GM10248 (cell line): ENCODE measurements around the gene C3orf22.

Source experiments
- CTCF ChIA-PET: fragments of 300-600 bp; sonication (Branson Sonifier 250); formaldehyde crosslinking; extraction: SDS; loops from one replicate; lab custom pipeline; 2021; ENCODE audit warnings: antibody characterized with exemption; lab: Yijun Ruan, JAX
- POLR2A ChIA-PET: fragments of 350-650 bp; sonication (Branson Sonifier 250); formaldehyde crosslinking; extraction: SDS; loops from one replicate; lab custom pipeline; 2020; ENCODE audit warnings: antibody characterized with exemption; lab: Yijun Ruan, JAX
- DNase-seq: peaks from one replicate; pipeline ENCODE4 v3.0.0; 2012; ENCODE audit errors: extremely low spot score
- CTCF ChIP-seq: IDR thresholded peaks from 2 replicates; pipeline ENCODE4 v1.5.1; 2012; ENCODE audit warnings: mild to moderate bottlenecking, low read depth; ENCODE audit errors: extremely low read depth, missing control alignments, control extremely low read depth

Gene C3orf22

GRCh38 chr3:126527455-126528211 is 31.1 kb downstream of the C3orf22 start:
- no peak for DNase-seq
- no peak for TF ChIP-seq CTCF
- ChIA-PET POLR2A (no interaction called here), CTCF (interaction anchor here (1.1 to 1.7 kb wide), 4 partner anchors 9 to 1020 kb away, joined by 4 to 7 read pairs (median 4); no protein-coding TSS in a partner anchor)

DNA sequence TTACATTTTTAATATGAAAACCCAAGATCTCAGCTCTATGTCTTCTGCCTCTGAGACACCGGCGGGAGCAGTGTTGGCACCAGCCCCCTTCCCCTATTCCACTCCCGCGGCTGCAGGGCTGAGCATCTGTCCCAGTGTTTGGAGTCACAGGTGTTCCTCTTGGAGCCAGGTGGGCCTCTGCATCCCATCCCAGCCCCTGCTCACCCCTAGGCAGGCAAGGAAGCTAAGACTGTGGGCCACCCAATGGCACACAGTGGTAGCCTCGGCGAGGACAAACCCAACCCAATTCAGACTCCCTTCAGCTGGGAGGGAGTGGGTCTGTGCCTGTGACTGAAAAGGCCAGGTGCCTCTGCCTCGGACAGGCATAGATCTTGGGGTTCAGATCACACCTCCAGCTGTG is 31.7 kb downstream of the C3orf22 start:
- CTCF ChIA-PET, result interaction anchor here (1.1 to 1.6 kb wide), 3 partner anchors 11 to 1021 kb away, joined by 4 to 7 read pairs (median 5); no protein-coding TSS in a partner anchor
- no peak for TF ChIP-seq CTCF
- no peak for DNase-seq
- POLR2A ChIA-PET, result no interaction called here

DNA sequence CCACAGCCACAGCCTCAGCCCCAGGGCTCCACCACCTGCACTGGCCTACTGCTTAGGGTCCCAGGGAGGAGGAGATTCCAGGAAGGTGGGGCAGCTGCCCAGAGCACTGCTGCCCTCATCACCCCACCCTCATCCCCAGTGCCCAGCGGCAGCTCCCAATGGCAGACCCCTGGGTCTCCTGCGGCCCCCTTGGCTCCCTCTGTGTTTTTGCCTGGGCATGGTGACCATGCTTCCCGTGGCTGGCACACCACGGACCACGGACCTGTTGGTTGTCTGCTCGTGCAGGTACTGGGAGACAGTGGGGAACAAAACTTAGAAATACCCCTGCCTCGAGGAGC is 32.1 kb downstream of the C3orf22 start:
- CTCF ChIA-PET, result interaction anchor here (1.1 to 1.6 kb wide), 3 partner anchors 12 to 1021 kb away, joined by 4 to 7 read pairs (median 5); no protein-coding TSS in a partner anchor
- DNase-seq, result no peak
- POLR2A ChIA-PET, result no interaction called here
- no peak for TF ChIP-seq CTCF

DNA sequence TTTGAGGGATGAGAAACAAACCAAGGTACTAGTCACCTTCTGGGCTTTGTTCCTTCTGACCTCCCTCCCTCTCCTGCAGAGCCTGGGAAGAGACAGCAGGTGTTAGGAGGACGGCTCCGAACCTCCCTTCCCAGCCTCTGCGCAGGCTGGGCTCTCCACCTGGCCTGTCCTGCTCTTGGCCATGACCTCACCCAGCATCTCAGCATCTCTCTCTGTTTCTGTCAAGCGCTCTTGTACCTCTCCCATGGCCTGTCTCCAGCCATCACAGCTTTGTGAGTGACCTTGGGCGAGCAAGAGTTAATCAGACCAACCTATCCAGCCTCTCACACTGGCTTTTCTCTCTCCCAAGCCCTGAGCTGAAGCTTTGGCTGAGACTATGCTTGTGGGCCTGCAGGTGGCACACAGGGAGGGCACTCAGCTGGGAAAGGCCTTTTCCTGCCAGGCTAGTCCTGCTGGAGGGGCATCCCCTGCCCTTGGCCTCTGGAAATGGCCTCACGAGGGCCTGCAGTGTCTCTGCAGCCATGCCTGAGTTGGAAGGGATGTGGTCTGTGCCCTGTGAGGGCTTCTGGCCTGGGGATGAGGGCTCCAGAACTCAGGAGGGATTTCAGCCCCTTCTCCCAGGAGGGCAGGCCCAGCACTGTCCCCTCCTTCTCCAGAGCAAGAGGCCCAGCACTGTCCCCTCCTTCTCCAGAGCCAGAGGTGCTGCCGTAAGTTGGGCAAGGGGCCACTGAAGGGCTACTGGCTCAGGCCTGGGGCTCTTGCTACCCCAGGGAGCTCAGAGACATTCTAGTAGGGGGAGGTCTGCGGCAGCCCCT is 32.7 kb downstream of the C3orf22 start:
- POLR2A ChIA-PET, result no interaction called here
- CTCF ChIA-PET, result interaction anchor here (1.3 kb wide), 1 partner anchor 1022 kb away, joined by 7 read pairs; no protein-coding TSS in a partner anchor
- no peak for DNase-seq
- TF ChIP-seq CTCF, result no peak

GRCh38 chr3:126525091-126525852 is 33.5 kb downstream of the C3orf22 start:
- ChIA-PET POLR2A (no interaction called here), CTCF (no interaction called here)
- no peak for TF ChIP-seq CTCF
- DNase-seq, result no peak

- CTCF ChIA-PET, result no interaction called here
- TF ChIP-seq CTCF, result no peak
- POLR2A ChIA-PET, result no interaction called here
- DNase-seq, result no peak
Measured at GRCh38 chr3:126524429-126524988, 34.2 kb downstream of the C3orf22 start.
